Muscle layer of duodenum (tissue), 2 donors: Measurements from ENCODE around the gene KIF26B.
"Not testable (repeated sequence)": the region's sequence is repeated elsewhere in the genome, so short reads cannot be mapped to it uniquely, and the experiment has no call there.

Experiments
- H3K27ac ChIP-seq: one replicate; pipeline ENCODE4 v1.7.0; 2013; ENCODE audit warnings: mild to moderate bottlenecking, low read length
- H3K27me3 ChIP-seq: one replicate; pipeline ENCODE4 v1.7.0; 2013; ENCODE audit warnings: low read depth, mild to moderate bottlenecking, control low read depth, low read length
- H3K36me3 ChIP-seq, 2 donors: one replicate each; pipeline ENCODE4 v1.7.0; 2013; ENCODE audit warnings: low read length in 2 of 2, control low read depth in 1 of 2, mild to moderate bottlenecking in 1 of 2; ENCODE audit not compliant: insufficient read depth in 2 of 2, control insufficient read depth in 1 of 2
- H3K4me1 ChIP-seq, 2 donors: one replicate each; pipeline ENCODE4 v1.7.0; 2013; ENCODE audit warnings: low read length in 2 of 2, mild to moderate bottlenecking in 2 of 2, control low read depth in 1 of 2, moderate library complexity in 1 of 2; ENCODE audit not compliant: insufficient read depth in 2 of 2, control insufficient read depth in 1 of 2
- H3K4me3 ChIP-seq, 2 donors: one replicate each; pipeline ENCODE4 v1.7.0; 2013; ENCODE audit warnings: low read length in 2 of 2, low read depth in 1 of 2, mild to moderate bottlenecking in 1 of 2
- H3K9me3 ChIP-seq, 2 donors: one replicate each; pipeline ENCODE4 v1.7.0; 2013; ENCODE audit warnings: low read length in 2 of 2, control low read depth in 1 of 2, mild to moderate bottlenecking in 1 of 2; ENCODE audit not compliant: control insufficient read depth in 1 of 2
- donor health status: healthy.

Gene KIF26B

DNA sequence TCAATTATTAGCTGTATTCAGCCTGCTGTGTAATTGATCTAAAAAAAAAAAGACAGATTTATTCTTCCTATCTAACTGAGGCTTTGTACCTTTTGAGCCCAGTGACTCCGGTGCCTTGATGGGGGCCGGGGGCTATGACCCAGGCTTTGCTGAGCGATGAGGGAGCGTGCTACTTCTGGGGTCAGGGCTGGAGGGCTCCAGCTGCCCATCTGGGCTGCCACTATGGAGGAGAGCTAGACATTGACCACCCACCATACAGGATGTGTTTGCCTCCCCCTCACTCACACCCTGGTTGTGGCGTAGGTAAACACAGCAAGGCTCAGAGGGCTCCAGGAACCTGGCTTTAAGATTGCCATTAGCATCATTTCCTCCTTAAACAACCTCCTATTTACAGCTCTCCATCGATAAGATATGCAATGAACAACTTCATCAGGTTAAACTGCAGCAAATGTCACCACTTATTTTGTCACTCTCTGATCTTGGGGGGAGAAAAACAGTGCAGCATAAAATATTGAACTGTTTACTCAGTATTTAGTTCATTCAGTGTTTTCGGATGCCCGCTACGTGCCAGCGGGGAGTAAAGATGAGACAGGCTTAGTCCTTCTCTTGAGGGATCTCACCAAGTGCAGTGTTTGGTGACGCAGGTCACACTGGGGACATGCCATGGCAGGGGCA lies 231.6 kb downstream of the KIF26B start:
- Histone ChIP-seq H3K9me3 (no peaks in the 10 kb centered on the region), H3K36me3 (no peaks in the 10 kb centered on the region), H3K27me3 (no peaks in the 10 kb centered on the region), H3K27ac (no peak overlapping the region), H3K4me3 (no peak overlapping the region), H3K4me1 (peaks cover 0 to 6% of the 10 kb centered on the region in 2 donors)

GRCh38 chr1:245388687-245389086 lies 233.9 kb downstream of the KIF26B start:
- Histone ChIP-seq H3K4me3 (peak overlapping the region in 1 of 2 donors; percentile 19), H3K27ac (no peak overlapping the region), H3K27me3 (no peaks in the 10 kb centered on the region), H3K9me3 (peaks cover 0 to 5% of the 10 kb centered on the region in 2 donors), H3K36me3 (no peaks in the 10 kb centered on the region), H3K4me1 (no peaks in the 10 kb centered on the region)

DNA sequence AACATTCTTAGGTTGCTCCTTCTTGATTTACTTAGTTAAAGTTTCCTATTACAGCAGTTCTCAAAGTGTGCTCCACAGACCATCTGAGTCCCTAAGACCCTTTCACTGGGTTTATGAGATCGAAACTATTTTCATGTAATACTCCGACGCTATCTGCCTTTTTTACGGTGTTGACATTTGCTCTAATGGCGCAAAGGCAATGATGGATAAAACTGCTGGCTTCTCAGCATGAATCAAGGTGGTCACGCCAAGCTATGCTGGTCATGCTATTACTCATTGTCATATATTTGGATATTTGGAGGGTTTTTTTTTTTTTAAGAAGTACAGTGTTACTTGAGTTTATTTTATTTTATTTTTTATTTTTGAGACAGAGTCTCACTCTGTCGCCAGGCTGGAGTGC lies 235.1 kb downstream of the KIF26B start:
- Histone ChIP-seq H3K4me1 (no peaks in the 10 kb centered on the region), H3K4me3 (no peak overlapping the region), H3K36me3 (no peaks in the 10 kb centered on the region), H3K27ac (no peak overlapping the region), H3K27me3 (no peaks in the 10 kb centered on the region), H3K9me3 (peaks cover 0 to 5% of the 10 kb centered on the region in 2 donors)

GRCh38 chr1:245390975-245391374 lies 236.2 kb downstream of the KIF26B start:
- peaks cover 0 to 5% of the 10 kb centered on the region in 2 donors for H3K9me3 ChIP-seq
- no peak overlapping the region for H3K4me3 ChIP-seq

DNA sequence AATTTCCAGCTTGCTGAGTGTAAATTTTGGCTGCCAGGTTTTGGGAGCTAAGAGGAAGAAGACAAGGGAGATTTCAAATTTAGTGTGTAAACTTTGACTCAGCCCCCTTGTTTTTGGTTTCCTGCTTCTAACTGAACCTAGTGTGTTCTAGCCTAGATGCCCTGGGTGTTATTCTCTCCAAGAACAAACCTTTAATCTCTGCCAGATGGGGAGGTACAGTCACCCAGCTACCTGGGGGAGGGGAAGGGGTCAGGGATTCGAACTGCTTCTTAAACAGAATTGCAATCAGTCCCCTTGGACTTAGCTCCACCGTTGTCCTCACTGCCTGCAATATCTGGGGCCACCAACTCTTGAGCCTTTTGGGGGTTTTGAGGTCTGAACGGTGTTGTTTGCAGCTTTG lies 238.9 kb downstream of the KIF26B start:
- Histone ChIP-seq H3K9me3 (peaks cover 0 to 5% of the 10 kb centered on the region in 2 donors), H3K4me1 (peaks cover 0 to 5% of the 10 kb centered on the region in 2 donors), H3K4me3 (no peak overlapping the region), H3K36me3 (no peaks in the 10 kb centered on the region), H3K27me3 (no peaks in the 10 kb centered on the region), H3K27ac (no peak overlapping the region)

More at GRCh38 chr1:245390975-245391374, 236.2 kb downstream of the KIF26B start:
- Histone ChIP-seq H3K27ac (no peak overlapping the region), H3K27me3 (no peaks in the 10 kb centered on the region), H3K4me1 (peaks cover 0 to 5% of the 10 kb centered on the region in 2 donors), H3K36me3 (no peaks in the 10 kb centered on the region)

DNA sequence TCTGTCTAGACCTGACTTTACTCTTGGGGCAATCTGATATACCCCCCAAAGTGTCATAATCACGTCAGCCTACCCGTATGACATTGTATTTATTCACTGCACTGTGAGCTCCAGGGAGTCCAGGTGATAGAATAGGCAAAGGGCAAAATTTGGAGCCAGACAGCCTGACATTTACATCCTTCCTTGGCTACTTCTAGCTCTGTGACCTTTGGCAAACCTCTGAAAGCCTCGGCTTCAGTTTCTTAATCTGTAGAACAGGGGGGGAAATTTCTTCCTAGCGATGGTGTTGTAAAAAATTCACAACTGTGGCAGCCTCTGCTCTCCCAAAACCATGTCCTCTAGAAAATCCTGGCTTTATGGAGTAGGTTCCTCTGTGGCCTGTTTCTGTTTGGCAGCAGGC lies 240.9 kb downstream of the KIF26B start:
- H3K36me3 ChIP-seq, result no peaks in the 10 kb centered on the region
- H3K4me1 ChIP-seq, result peaks cover 0 to 5% of the 10 kb centered on the region in 2 donors
- no peaks in the 10 kb centered on the region for H3K27me3 ChIP-seq
- H3K9me3 ChIP-seq, result peaks cover 0 to 5% of the 10 kb centered on the region in 2 donors
- no peak overlapping the region for H3K4me3 ChIP-seq
- no peak overlapping the region for H3K27ac ChIP-seq

DNA sequence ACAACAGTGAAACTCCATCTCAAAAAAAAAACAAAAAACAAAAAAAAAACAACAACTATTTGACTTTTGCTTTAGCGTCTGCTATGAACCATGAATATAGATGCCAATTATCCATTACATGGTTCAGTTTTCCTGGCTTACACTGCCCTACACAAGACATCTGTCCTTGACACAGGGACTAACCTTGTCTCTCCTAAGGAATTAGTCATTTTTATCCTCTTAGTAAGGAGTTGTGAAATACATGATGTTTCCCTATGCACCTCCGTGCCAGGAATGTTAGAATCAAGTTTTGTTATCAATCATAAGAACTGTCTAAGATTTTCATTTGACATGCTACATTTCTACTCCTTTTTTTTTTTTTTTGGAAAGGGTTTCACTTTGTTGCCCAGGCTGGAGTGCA lies 241.8 kb downstream of the KIF26B start:
- no peaks in the 10 kb centered on the region for H3K36me3 ChIP-seq
- H3K4me1 ChIP-seq, result peaks cover 0 to 5% of the 10 kb centered on the region in 2 donors
- peaks cover 0 to 5% of the 10 kb centered on the region in 2 donors for H3K9me3 ChIP-seq
- no peaks in the 10 kb centered on the region for H3K27me3 ChIP-seq
- no peak overlapping the region for H3K27ac ChIP-seq
- no peak overlapping the region for H3K4me3 ChIP-seq

GRCh38 chr1:245397771-245398170 lies 243.0 kb downstream of the KIF26B start:
- peaks cover 0 to 5% of the 10 kb centered on the region in 2 donors for H3K9me3 ChIP-seq
- peaks cover 0 to 5% of the 10 kb centered on the region in 2 donors for H3K4me1 ChIP-seq
- H3K27me3 ChIP-seq, result no peaks in the 10 kb centered on the region
- H3K36me3 ChIP-seq, result no peaks in the 10 kb centered on the region
- H3K27ac ChIP-seq, result no peak overlapping the region
- no peak overlapping the region for H3K4me3 ChIP-seq

DNA sequence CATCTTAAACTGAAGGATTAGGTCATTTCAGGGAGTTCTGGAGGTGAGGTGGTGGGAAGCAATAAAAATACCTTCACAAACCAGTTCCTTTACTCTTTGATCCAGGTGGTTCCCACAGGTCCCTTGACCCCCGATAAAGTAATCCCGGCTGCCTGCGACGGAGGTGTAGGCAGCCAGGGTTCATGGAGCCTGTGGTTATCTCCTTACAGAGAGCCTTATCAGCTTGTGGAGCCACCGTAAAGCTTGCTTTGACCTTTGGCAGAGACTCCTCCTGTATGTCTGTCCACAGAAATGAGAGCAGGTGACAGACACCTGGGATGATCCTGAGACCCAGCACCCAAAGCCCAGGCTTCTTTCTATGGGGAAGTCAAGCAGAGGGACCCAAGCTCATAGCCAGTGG lies 243.4 kb downstream of the KIF26B start:
- Histone ChIP-seq H3K4me1 (peaks cover 0 to 5% of the 10 kb centered on the region in 2 donors), H3K9me3 (peaks cover 0 to 3% of the 10 kb centered on the region in 2 donors), H3K36me3 (no peaks in the 10 kb centered on the region), H3K27ac (no peak overlapping the region), H3K4me3 (no peak overlapping the region), H3K27me3 (no peaks in the 10 kb centered on the region)

DNA sequence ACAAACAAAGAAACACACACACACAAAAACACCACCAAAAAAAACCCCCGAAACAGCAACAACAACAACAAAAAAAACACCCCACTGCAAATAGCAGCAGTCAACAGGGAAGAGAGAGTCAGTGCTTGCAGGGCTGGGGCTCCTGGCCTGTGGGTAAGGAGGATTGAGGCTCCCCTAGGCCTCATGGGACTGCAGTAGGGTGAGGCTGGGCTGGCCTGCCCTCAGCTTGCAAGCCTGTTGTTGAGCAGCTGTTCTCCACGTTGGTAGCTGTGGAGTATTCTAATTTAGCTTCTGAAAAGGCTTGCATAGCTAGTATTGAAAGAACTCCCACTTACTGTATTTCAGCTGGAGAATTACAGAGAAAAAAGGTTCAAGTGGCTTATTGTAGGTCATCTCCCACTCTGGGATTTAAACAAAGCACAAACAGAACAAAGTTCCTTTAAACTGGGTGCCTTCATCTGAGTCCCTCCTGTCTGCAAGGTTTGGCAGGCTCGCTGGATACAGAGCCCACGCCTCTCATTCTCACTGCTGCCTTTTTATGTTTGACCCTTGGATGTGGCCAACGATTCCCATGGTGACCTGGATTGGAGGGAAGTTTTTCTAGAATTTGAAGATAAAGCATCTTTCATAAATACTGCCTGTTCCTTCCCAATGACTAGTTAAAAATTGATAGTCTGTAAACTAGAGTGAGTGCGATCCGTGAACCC lies 247.2 kb downstream of the KIF26B start:
- no peaks in the 10 kb centered on the region for H3K36me3 ChIP-seq
- no peaks in the 10 kb centered on the region for H3K9me3 ChIP-seq
- H3K4me1 ChIP-seq, result no peaks in the 10 kb centered on the region
- H3K27me3 ChIP-seq, result no peaks in the 10 kb centered on the region
- no peak overlapping the region for H3K27ac ChIP-seq
- no peak overlapping the region for H3K4me3 ChIP-seq

- H3K4me3 ChIP-seq, H3K4me1 ChIP-seq, H3K9me3 ChIP-seq, H3K27me3 ChIP-seq, H3K36me3 ChIP-seq, H3K27ac ChIP-seq: not testable (repeated sequence)
Measured at GRCh38 chr1:245402998-245403397, 248.2 kb downstream of the KIF26B start.
